Activated CD4-positive, alpha-beta T cell treated with anti-CD3 and anti-CD28 coated beads for 48 hours (primary cell): Measurements from ENCODE around the gene ZNF366.
"Not testable (repeated sequence)": the region's sequence is repeated elsewhere in the genome, so short reads cannot be mapped to it uniquely, and the experiment has no call there.

Experiments used
- DNase-seq: peaks from one replicate; pipeline ENCODE4 v3.0.0-alpha.2; 2020

The ZNF366 gene

DNA sequence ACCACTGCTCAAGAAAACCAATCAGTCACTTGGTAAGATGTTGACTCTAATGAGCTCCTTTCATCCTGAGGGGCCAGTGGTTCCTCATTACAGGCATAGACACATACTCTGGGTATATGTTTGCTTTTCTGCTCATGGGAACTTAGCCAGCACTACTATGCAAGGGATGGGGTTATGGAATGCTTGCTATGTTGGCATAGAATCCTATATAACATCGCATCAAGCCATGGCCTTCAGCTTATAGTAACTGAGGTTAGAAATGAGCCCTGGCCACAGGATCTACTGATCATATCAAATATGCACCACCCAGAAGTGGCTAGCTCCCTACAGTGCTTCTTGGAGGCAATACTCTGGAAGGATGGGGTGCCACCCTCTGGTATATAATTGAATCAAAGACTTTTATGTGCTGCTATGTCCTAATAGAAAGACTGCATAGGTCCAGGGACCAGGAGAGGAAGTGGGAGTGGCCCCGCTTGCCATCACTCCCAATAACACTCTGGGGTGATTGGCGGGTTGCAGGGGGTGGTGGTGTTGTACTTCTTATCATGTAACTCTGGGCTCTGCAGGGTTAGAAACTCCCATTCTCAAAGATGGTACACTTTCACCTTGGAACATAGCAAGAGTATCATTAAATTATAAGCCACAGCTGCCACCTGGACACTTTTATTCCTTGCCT is 70.3 kb downstream of the ZNF366 start:
- no peak for DNase-seq

- no peak for DNase-seq
Observed at GRCh38 chr5:72434781-72435437, 72.3 kb downstream of the ZNF366 start.

DNA sequence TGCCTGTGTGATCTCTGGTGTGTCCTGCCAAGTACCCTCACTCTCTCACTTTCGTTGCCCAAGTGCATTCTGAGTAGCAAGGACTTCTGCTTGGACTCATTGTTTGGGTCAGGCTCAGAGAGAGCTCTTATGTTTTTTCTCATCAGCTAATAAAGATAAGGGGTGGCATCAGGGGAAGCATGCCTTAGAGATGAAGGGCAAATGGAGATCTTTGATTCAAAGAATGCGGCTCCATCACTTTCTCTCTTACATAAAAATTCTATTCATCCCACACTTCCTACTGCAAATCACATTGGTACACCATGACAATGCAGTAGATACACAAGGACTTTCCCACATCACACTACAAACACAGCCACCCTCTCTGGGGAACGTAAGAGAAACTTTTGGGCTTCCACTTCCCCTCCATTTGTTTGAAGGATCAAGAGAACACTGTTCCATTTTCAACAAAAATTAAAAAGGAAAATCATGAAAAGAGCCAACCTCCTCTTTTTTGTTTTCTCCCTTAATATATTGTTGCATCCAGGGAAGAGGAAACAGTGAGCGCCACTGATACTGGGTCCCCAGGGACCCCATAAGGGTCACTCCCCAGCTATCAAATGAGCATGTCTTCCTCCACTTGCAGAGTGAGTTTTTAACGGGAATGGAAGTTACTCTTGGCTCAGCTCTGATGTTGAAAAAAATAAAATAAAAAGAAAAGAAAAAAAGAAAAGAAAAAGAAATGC is 73.0 kb downstream of the ZNF366 start:
- no peak for DNase-seq

DNA sequence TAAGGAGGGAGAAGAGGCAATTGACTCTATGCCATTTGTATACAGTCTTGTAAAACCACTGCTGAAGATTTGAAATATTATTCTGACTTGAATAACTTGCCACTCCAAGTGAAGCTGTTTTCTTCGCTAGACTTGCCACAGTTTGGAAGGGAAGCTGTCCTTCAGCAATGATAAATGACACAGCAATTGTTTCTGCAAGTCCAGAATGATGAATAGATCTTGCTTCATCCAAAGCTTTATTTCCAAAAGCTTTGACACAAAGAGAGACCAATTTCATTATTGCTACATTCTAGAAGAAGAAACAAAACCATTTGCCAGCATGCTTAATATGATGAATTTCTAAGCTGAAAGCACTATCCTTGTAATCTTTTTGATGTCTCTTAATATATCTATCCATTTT is 73.7 kb downstream of the ZNF366 start:
- no peak for DNase-seq

DNA sequence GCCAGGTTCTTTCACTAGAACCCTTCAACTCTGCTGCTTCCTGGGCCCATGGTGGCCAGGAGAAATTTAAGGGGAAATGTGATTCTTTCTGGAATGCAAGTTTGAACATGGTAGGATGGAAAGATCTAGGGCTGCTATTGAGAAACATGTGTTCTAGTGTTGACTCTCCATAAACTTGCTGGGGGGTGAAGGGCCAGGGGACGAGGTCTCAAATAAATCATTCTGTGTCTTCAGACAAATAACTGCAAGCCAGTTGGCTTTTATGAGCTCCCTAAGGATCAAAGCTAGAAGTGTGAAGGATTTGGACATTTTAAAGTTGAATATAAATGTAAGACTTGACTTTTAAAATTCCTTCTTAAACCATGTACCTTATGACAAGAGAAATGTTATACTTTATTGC is 78.5 kb downstream of the ZNF366 start:
- DNase-seq: no peak

DNA sequence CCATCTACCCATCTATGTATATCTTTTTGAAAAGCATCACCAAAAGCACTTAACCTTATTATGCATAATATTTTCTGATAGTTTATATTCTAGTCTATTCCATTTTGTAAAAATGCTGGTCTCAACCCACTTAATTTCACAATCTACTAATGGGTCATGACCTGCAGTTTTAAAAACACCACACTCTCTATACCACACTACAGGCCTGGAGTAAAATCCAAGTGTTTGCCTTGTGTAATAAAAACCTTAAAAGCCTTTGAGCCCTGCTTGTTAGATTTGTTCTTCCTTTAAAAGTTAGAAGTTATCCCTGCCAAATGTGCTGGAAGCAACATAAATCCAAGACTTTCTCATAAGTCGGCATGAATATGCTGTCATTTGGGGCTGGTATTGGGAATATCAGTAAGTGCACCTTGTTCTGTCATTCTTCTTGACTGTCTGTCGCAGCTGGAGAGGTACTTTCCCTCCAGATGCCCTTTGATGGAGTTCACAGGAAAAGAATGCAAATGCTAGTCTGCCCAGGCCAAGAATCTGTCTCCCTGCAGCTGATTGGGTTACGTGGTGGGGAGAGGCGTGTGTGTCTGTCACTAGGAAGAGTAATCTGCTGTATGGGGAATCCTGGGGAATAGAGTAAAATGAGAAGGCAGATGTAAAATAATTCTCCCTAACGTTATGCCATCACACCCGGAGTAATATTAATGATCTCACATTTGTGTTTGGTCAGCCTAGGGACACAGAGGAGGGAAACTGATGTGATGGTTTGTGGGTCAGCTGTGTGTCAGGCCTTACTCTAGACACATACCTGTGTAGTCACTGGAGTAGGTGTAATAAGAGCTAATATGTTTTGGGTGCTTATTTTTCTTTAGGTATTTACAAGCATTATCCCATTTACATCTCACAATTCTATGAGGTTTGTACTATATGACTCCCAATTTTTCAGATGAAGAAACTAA is 79.4 kb downstream of the ZNF366 start:
- no peak for DNase-seq

DNA sequence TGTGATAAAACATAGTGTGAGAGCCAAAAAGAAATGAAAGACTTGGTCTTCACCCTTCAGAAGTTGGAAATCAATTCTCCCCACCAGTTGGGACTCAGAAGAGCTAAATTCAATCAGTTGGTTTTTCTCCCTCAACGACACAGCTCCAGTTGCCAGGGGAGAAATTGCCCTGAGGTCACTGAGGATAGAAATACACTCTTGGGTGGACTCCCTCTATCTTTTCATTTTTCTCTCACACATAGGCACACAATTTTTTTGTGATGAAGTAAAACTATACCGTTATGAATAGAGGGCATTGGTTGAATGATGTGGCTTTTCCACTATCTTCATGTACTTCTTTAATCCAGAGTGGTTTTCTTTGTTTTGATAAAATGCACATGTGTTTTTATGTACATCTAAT is 80.2 kb downstream of the ZNF366 start:
- DNase-seq: no peak

DNA sequence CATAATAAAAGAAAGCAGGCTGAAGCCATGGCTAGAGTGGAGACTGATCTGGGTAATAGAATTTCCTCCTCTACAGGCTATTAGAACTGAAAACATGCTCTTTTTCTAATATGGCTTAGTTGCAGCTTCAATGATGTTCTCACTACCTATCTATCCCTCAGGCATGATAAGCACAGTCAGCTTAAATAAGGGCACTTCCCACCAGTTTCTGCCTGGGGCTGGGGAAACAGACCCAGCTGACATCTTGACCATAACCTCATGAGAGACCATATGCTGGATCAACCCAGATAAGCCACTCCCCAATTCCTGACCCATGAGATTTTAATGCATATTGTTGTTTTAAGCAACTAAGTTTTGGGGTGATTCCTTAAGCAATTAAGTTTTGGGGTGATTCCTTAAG is 81.2 kb downstream of the ZNF366 start:
- no peak for DNase-seq

GRCh38 chr5:72418271-72418670 is 88.9 kb downstream of the ZNF366 start:
- DNase-seq: no peak

DNA sequence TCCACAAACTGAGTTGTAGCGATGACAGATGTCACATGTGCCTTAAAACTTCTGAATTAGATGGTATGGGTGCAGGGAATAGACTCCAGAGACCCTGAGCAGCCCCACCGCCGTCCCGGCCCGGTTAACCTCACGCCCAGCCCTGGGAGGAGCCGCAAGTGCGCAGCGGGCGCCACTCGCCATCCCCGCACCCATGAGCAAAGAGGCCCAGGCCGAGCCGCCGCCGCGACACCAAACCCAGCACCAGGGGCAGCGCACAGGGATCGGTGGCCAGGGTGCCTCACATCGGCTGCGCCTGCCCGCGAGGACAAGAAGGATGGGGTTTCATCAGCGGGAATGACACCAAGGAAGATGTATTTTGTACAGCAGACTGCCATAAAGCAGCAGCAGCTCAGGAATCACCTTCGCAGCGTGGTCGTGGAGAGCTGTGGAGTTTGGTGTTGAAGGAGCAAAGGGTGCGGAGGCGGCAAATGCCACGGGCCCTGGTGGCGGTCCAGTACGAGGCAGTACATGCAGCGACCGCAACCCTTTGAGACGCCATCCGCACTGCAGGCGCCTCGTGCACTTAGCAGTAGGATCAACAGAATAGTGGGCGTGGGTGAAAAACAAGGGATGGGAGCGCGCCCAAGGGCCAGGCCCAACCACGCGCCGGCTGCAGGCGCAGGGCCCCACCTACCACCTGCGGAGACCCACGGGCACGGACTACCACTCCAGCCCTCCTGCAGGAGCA is 89.7 kb downstream of the ZNF366 start:
- DNase-seq: no peak

- no peak for DNase-seq
Observed at GRCh38 chr5:72415616-72416325, 91.4 kb downstream of the ZNF366 start.

GRCh38 chr5:72412283-72413055 is 94.7 kb downstream of the ZNF366 start:
- no peak for DNase-seq

- no peak for DNase-seq
Observed at GRCh38 chr5:72410688-72411295, 96.4 kb downstream of the ZNF366 start.

GRCh38 chr5:72408603-72409002 is 98.6 kb downstream of the ZNF366 start:
- no peak for DNase-seq

DNA sequence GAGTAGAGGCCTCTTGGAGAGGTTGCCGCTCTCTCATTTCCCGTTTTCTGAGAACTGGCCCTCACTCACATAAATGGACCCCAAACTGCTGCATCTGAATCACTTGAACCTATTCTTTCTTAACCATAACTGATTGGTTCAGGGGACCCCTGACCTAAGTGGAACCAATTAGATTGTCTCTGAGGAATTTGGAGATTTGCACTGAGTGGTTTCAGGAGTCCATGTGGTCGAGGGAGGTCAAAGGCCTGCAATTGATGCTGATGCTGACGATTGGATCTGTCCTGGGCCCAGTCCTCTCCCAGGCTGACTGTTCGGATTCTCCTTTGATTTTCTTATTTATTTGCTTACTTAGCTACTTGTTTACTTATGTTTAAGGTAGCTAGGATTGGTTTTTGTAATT is 99.1 kb downstream of the ZNF366 start:
- no peak for DNase-seq

DNA sequence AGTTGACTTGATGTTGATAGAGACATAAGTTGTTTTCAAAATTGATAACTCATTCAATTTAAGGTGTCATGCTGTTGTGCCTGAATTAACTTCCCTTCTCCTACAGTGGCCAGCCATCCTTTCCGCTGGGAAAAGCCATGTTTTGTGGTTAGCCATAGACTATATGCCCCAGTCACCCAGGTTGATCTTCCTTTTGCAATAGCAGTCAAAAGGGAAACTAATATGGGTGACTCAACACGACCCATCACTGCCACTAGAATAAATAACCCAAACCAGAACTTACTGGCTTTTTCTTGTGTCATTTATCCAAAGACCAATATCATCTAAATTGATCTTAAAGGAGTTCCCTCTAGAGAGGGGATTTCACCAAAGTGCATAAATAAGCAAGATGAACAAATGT is 99.7 kb downstream of the ZNF366 start:
- DNase-seq: no peak

DNA sequence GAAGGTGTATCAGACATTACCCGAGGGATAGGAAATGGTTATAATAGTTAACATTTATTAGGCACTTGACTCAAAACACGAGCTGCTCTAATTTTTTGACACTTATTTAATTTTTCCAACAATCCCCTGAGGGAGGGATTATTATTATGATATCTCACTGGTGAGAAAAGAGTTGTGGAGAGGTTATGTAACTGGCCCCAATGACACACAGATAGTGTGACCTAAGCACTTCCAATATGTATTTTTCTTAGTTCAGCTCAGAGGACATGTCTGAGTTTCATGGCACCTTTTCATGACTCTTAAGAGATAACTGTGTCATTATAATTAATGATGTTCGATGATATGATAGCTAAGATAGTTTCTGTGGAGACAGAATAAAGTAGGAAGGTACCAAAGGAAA is 100.1 kb downstream of the ZNF366 start:
- DNase-seq: no peak

- DNase-seq: not testable (repeated sequence)
Observed at GRCh38 chr5:72404771-72405170, 102.4 kb downstream of the ZNF366 start.

- no peak for DNase-seq
Observed at GRCh38 chr5:72402959-72403628, 104.1 kb downstream of the ZNF366 start.

DNA sequence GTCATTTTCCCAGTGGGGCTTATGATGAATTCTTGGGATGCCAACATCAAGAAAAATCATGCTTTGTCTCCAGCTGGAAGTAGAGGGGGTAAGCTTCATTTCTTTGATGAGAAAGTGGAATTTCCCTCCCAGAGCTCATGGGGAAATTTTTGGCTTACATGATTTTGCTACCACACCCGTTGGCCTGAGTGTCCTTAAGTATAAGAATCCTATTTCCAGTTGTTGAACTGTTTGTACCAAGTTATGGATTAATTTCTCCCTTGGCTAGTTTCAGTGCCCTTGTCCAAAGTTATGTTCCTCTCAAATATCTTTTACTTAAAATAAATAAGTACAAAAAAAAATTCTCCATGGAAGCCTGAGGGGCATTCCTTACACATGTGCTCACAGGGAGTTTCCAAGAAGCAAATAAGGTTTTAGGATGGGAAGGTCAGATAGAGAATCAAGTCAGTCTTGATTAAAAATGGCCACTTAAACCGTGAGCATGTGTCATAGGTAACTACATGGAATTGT is 104.8 kb downstream of the ZNF366 start:
- DNase-seq: no peak
